Adrenal gland (tissue), 12 donors: ENCODE data around the gene ALDH8A1. TPM values are rescaled to one million over a fixed set of nuclear protein-coding genes. Genes with fewer than 3 reads are reported as not detected.

Experiments used
- DNase-seq, 7 donors: peaks; one replicate each; pipeline ENCODE4 v3.0.0-alpha.2; 2019 to 2020
- H3K27ac ChIP-seq, 5 donors: fragments of 200-600 bp; sonication (generic) in 4 of 5; 1 replicate in 3 of 5; 2 replicates in 2 of 5; pipeline versions ENCODE4 v1.5.1 to v1.8.0; 2016 to 2020; ENCODE audit warnings: mild to moderate bottlenecking in 1 of 5
- H3K27me3 ChIP-seq: fragments of 200-600 bp; 2 replicates; pipeline ENCODE4 v1.8.0; 2021
- H3K36me3 ChIP-seq, 2 donors: fragments of 200-600 bp; replicated peaks in 1 of 2; 1 replicate in 1 of 2; 2 replicates in 1 of 2; pipeline versions ENCODE4 v1.5.1 to v1.8.0; 2018 to 2022
- H3K4me1 ChIP-seq, 2 donors: fragments of 200-600 bp; replicated peaks in 1 of 2; 1 replicate in 1 of 2; 2 replicates in 1 of 2; pipeline versions ENCODE4 v1.5.1 to v1.8.0; 2018 to 2021
- H3K4me3 ChIP-seq, 4 donors: fragments of 200-600 bp; sonication (generic) in 3 of 4; one replicate each; pipeline ENCODE4 v1.5.1; 2016 to 2018
- H3K9me3 ChIP-seq, 3 donors: fragments of 200-600 bp; sonication (generic) in 1 of 3; replicated peaks in 1 of 3; 1 replicate in 2 of 3; 2 replicates in 1 of 3; pipeline versions ENCODE4 v1.5.1 to v1.8.0; 2016 to 2021
- POLR2A ChIP-seq, 2 donors: fragments of 450-650 bp; IDR thresholded peaks; one replicate each; pipeline ENCODE4 v1.6.1; 2017; ENCODE audit warnings: antibody characterized with exemption in 2 of 2, mild to moderate bottlenecking in 2 of 2, moderate library complexity in 1 of 2
- WGBS, 4 donors: extraction: QIAGEN DNeasy Blood & Tissue Kit in 2 of 4; methylation state at CpG; one replicate each; pipeline versions ENCODE4 v1.1.5 to v1.1.7; 2013 to 2017; 5-methylcytosine and 5-hydroxymethylcytosine counted together
- intact Hi-C, 2 donors: fragments of 100-400 bp; cut with DNase I; formaldehyde crosslinking; loops; one replicate each; pipeline versions ENCODE4 v1.14.1 to v1.15.0; 2022 to 2023
- polyA plus RNA-seq, 3 donors: library from polyadenylated mRNA; stranded (reverse); fragments of 200-250 nt in 2 of 3; fragments of 350-450 nt in 1 of 3; fragmentation: Illumina TruSeq in 1 of 3; extraction: RNeasy Lipid Tissue Mini Kit (QIAGEN cat#74804) in 1 of 3; gene quantifications; one replicate each; pipeline ENCODE4 v1.2.3, GENCODE V29; 2013 to 2014
- total RNA-seq, 9 donors: library from RNA; depleted of rRNA in 4 of 9; stranded (reverse); fragments of >200 nt in 4 of 9; fragments of 120-200 nt in 1 of 9; fragmentation: NEBNext Ultra II Directional in 1 of 9; extraction: Animal tissue kit (Norgen Biotek cat#: 25700) in 1 of 9; gene quantifications; one replicate each; pipeline versions ENCODE4 v1.1.0 to v1.2.4, GENCODE V29; 2013 to 2023
- TF ChIP-seq, protein P1 (sequence below), 6 experiments: fragments of 450-650 bp in 4 of 6; fragments of 200-600 bp in 2 of 6; sonication (generic) in 1 of 6; IDR thresholded peaks; 1 replicate in 5 of 6; 2 replicates in 1 of 6; pipeline versions ENCODE4 v1.5.1 to v1.8.0; 2016 to 2021; ENCODE audit warnings: antibody characterized with exemption in 6 of 6, mild to moderate bottlenecking in 2 of 6, moderate library complexity in 1 of 6
- donor health status: healthy with polysubstance abuse.
- donor health status: Bipolar disorder and iron deficiency.
- donor health status: DM: yes; HTN: yes; CAD: no.
- donor health status: DM: no; HTN: no; CAD: no.
- donor health status: DM: no; HTN: no; CAD: no.
- donor health status: DM: yes; HTN: yes; CAD: no.

ALDH8A1 gene
- total and polyA plus RNA-seq, 12 donors: 0.24 to 4.5 (median 0.94) TPM

DNA sequence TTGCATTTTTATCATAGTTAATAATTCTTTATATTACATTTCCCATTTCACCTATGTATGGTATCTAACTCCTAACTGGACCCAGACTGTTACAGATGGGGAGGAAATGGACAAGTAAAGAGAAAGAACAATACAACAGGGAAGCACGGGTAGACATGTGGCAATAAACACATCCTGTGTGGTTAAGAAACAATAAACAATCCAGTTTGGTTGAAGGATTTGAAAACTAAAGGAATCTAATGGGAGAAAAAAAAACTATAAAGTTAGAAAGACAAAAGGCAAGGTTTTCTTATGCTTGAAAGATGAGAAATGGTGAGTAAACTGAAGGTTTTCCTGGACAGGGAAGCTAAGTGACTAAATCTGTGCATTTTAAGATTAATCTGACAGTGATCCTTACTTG lies 34.9 kb upstream of the ALDH8A1 start:
- Histone ChIP-seq H3K27ac (no peak overlapping the region), H3K9me3 (no peaks in the 10 kb centered on the region), H3K4me1 (peaks cover 0 to 6% of the 10 kb centered on the region in 2 donors), H3K27me3 (no peaks in the 10 kb centered on the region), H3K4me3 (no peak overlapping the region), H3K36me3 (no peaks in the 10 kb centered on the region)
- WGBS, 4 donors: 65 to 71% (median 68%) methylated on average over 1 of the region's 1 CpG
- intact Hi-C loops: no loop called here
- no peak for TF ChIP-seq POLR2A (IDR thresholded peaks at IDR 0.05)
- TF ChIP-seq, protein P1, sequence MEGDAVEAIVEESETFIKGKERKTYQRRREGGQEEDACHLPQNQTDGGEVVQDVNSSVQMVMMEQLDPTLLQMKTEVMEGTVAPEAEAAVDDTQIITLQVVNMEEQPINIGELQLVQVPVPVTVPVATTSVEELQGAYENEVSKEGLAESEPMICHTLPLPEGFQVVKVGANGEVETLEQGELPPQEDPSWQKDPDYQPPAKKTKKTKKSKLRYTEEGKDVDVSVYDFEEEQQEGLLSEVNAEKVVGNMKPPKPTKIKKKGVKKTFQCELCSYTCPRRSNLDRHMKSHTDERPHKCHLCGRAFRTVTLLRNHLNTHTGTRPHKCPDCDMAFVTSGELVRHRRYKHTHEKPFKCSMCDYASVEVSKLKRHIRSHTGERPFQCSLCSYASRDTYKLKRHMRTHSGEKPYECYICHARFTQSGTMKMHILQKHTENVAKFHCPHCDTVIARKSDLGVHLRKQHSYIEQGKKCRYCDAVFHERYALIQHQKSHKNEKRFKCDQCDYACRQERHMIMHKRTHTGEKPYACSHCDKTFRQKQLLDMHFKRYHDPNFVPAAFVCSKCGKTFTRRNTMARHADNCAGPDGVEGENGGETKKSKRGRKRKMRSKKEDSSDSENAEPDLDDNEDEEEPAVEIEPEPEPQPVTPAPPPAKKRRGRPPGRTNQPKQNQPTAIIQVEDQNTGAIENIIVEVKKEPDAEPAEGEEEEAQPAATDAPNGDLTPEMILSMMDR (IDR thresholded peaks at IDR 0.05): no peak
- DNase-seq: no peak

DNA sequence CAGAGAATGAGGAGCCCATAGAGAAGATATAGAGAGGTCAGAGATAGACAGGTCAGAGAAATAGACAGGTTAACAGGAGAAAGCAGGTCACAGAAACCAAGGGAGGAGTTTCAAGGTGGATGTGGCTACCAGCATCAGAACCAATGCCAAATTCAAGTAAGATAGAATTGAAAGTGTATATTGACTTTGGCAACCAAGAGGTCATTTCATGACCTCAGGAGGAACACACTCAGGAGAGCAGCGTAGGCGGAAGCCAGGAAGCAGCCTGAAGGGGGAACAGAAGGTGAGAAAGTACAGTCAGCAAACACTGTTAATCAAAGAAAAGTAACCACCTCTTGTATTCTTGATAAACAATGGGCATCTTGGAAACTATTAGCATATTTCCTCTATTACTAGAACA lies 33.9 kb upstream of the ALDH8A1 start:
- H3K4me1 ChIP-seq: peaks cover 0 to 6% of the 10 kb centered on the region in 2 donors
- H3K36me3 ChIP-seq: peaks cover 0 to 3% of the 10 kb centered on the region in 2 donors
- 91 to 98% (median 98%) methylated on average over 2 of the region's 2 CpGs for WGBS, 4 donors
- no peak overlapping the region for H3K27ac ChIP-seq
- intact Hi-C loops: no loop called here
- no peak overlapping the region for H3K4me3 ChIP-seq
- no peak for DNase-seq
- no peaks in the 10 kb centered on the region for H3K27me3 ChIP-seq
- TF ChIP-seq POLR2A (IDR thresholded peaks at IDR 0.05): no peak
- TF ChIP-seq, protein P1 (IDR thresholded peaks at IDR 0.05): no peak
- no peaks in the 10 kb centered on the region for H3K9me3 ChIP-seq

DNA sequence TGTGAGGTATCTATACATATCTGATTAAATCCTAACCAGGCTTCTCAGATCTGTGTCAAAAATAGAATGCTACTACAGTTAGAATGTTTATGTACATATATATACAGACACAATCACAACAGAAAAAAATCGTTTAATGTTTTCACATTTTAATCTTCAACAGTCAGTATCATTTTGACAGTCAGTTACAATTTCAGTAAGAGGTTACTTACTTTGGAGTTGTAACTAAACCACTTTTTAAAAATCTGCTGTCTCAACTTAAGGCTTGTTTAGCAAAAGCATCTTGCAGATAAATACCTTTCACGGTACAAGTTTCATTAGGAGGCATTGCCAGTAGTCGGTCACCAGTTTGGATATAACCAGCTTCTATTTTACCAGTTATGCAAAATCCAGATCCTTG lies 32.3 kb upstream of the ALDH8A1 start:
- Histone ChIP-seq H3K9me3 (no peaks in the 10 kb centered on the region), H3K4me3 (no peak overlapping the region), H3K27ac (no peak overlapping the region), H3K27me3 (no peaks in the 10 kb centered on the region), H3K4me1 (peaks cover 0 to 6% of the 10 kb centered on the region in 2 donors), H3K36me3 (peaks cover 0 to 4% of the 10 kb centered on the region in 2 donors)
- TF ChIP-seq POLR2A (IDR thresholded peaks at IDR 0.05): no peak
- TF ChIP-seq, protein P1 (IDR thresholded peaks at IDR 0.05): no peak
- intact Hi-C loops: no loop called here
- DNase-seq: no peak
- WGBS, 4 donors: 79 to 89% (median 85%) methylated on average over 3 of the region's 3 CpGs

DNA sequence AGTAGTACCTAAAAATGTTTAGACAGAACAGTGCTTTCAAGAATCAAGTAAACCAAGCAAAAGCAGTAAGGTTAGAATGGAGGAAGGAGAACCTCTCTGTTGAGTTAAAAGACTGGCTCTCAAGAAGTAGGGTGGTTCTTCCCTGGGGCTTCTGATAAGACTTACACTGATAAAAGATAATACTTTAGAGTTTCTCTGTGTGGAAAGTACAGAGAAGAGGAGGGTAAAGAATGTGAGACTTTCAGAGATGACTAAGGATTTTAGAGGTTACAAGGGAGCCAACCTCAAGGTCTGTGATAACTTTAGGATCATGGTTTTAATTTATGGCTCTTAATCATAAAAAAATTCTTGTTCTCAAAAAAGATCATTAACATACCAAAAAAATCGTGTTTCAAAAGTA lies 30.9 kb upstream of the ALDH8A1 start:
- 27 to 43% (median 32%) methylated on average over 1 of the region's 1 CpG for WGBS, 4 donors
- Histone ChIP-seq H3K4me1 (peaks cover 0 to 6% of the 10 kb centered on the region in 2 donors), H3K9me3 (no peaks in the 10 kb centered on the region), H3K4me3 (no peak overlapping the region), H3K36me3 (peaks cover 0 to 4% of the 10 kb centered on the region in 2 donors), H3K27me3 (no peaks in the 10 kb centered on the region), H3K27ac (peak overlapping the region in 2 of 5 donors; percentile 24 to 35)
- intact Hi-C loops: no loop called here
- no peak for DNase-seq
- TF ChIP-seq, protein P1 (IDR thresholded peaks at IDR 0.05): no peak
- TF ChIP-seq POLR2A (IDR thresholded peaks at IDR 0.05): no peak
